ENCODE results near the gene ACAP2.
"Not testable (repeated sequence)": the region's sequence is repeated elsewhere in the genome, so short reads cannot be mapped to it uniquely, and the experiment has no call there.

The ACAP2 gene

GRCh38 chr3:195372220-195372619 is 70.6 kb downstream of the ACAP2 start:
- no peak for DNase-seq (ENCODE audit: low read depth, low spot score)
- TF ChIP-seq CTCF (IDR thresholded peaks at IDR 0.05; ENCODE audit: low read depth, low read length), result no peak
- no peak overlapping the region for H3K4me3 ChIP-seq (ENCODE audit: low read depth, low read length)
- in situ Hi-C loops (cut with HindIII; ENCODE audit: low sequenced_read_pairs), result no loop called here

- TF ChIP-seq CTCF (IDR thresholded peaks at IDR 0.05; ENCODE audit: low read depth, low read length), result no peak
- no peak for DNase-seq (ENCODE audit: low read depth, low spot score)
- in situ Hi-C loops (cut with HindIII; ENCODE audit: low sequenced_read_pairs), result no loop called here
- no peak overlapping the region for H3K4me3 ChIP-seq (ENCODE audit: low read depth, low read length)
Measured at GRCh38 chr3:195366200-195366925, 76.5 kb downstream of the ACAP2 start.

GRCh38 chr3:195365371-195365770 is 77.4 kb downstream of the ACAP2 start:
- DNase-seq (ENCODE audit: low read depth, low spot score), result no peak
- no peak for TF ChIP-seq CTCF (IDR thresholded peaks at IDR 0.05; ENCODE audit: low read depth, low read length)
- in situ Hi-C loops (cut with HindIII; ENCODE audit: low sequenced_read_pairs), result no loop called here
- H3K4me3 ChIP-seq (ENCODE audit: low read depth, low read length), result no peak overlapping the region

- DNase-seq (ENCODE audit: low read depth, low spot score); H3K4me3 ChIP-seq (ENCODE audit: low read depth, low read length); in situ Hi-C loops (cut with HindIII; ENCODE audit: low sequenced_read_pairs): not testable (repeated sequence)
Measured at GRCh38 chr3:195357797-195358196, 85.0 kb downstream of the ACAP2 start.

- in situ Hi-C loops (cut with HindIII; ENCODE audit: low sequenced_read_pairs), result no loop called here
- peak; percentile 18 for DNase-seq (ENCODE audit: low read depth, low spot score)
- no peak for TF ChIP-seq CTCF (IDR thresholded peaks at IDR 0.05; ENCODE audit: low read depth, low read length)
- no peak overlapping the region for H3K4me3 ChIP-seq (ENCODE audit: low read depth, low read length)
Measured at GRCh38 chr3:195356151-195357086, 86.4 kb downstream of the ACAP2 start.

- DNase-seq (ENCODE audit: low read depth, low spot score); H3K4me3 ChIP-seq (ENCODE audit: low read depth, low read length); in situ Hi-C loops (cut with HindIII; ENCODE audit: low sequenced_read_pairs): not testable (repeated sequence)
Measured at GRCh38 chr3:195354009-195354408, 88.8 kb downstream of the ACAP2 start.

GRCh38 chr3:195352895-195353488 is 89.8 kb downstream of the ACAP2 start:
- TF ChIP-seq CTCF (IDR thresholded peaks at IDR 0.05; ENCODE audit: low read depth, low read length), result no peak
- in situ Hi-C loops (cut with HindIII; ENCODE audit: low sequenced_read_pairs), result no loop called here
- DNase-seq (ENCODE audit: low read depth, low spot score), result peak; percentile 59
- no peak overlapping the region for H3K4me3 ChIP-seq (ENCODE audit: low read depth, low read length)
